Measurements from ENCODE around the gene PIK3R5. TPM values are rescaled to one million over a fixed set of nuclear protein-coding genes. Genes with fewer than 3 reads are reported as not detected.
"Not testable (repeated sequence)": the region's sequence is repeated elsewhere in the genome, so short reads cannot be mapped to it uniquely, and the experiment has no call there.

The PIK3R5 gene
- total RNA-seq, 2 experiments from 2014 or later: 15.9 to 18.1 TPM

GRCh38 chr17:9002606-9003354, 37.3 kb upstream of the PIK3R5 start:
- Mint-ChIP-seq H3K36me3 (ENCODE audit: low read depth) (no peaks in the 10 kb centered on the region), H3K27ac (no peak overlapping the region), H3K9me3 (no peaks in the 10 kb centered on the region), H3K27me3 (ENCODE audit: low read depth) (peaks cover 47% of the 10 kb centered on the region), H3K4me1 (ENCODE audit: low read depth) (peaks cover 6% of the 10 kb centered on the region), H3K4me3 (peak overlapping the region; percentile 52)
- intact Hi-C loops (cut with micrococcal nuclease): no loop called here
- DNase-seq: peak; percentile 37
- CTCF ChIA-PET: interaction anchor here (0.6 to 1.7 kb wide), 6 partner anchors 17 to 517 kb away, joined by 3 to 6 read pairs (median 4); no protein-coding TSS in a partner anchor

- no peaks in the 10 kb centered on the region for H3K36me3 Mint-ChIP-seq (ENCODE audit: low read depth)
- no peak overlapping the region for H3K27ac Mint-ChIP-seq
- H3K9me3 Mint-ChIP-seq: no peaks in the 10 kb centered on the region
- peak; percentile 14 for DNase-seq
- CTCF ChIA-PET: interaction anchor here (1.2 to 1.7 kb wide), 4 partner anchors 17 to 256 kb away, joined by 3 to 6 read pairs (median 4); no protein-coding TSS in a partner anchor
- peak overlapping the region; percentile 52 for H3K4me3 Mint-ChIP-seq
- H3K4me1 Mint-ChIP-seq (ENCODE audit: low read depth): peaks cover 6% of the 10 kb centered on the region
- intact Hi-C loops (cut with micrococcal nuclease): no loop called here
- peaks cover 46% of the 10 kb centered on the region for H3K27me3 Mint-ChIP-seq (ENCODE audit: low read depth)
Measured at GRCh38 chr17:9002227-9002605, 36.7 kb upstream of the PIK3R5 start.

- Mint-ChIP-seq H3K4me3 (no peak overlapping the region), H3K9me3 (no peaks in the 10 kb centered on the region), H3K27me3 (ENCODE audit: low read depth) (peaks cover 42% of the 10 kb centered on the region), H3K27ac (no peak overlapping the region), H3K36me3 (ENCODE audit: low read depth) (no peaks in the 10 kb centered on the region), H3K4me1 (ENCODE audit: low read depth) (peaks cover 6% of the 10 kb centered on the region)
- intact Hi-C loops (cut with micrococcal nuclease): no loop called here
- CTCF ChIA-PET: interaction anchor here (1.2 to 1.7 kb wide), 3 partner anchors 16 to 256 kb away, joined by 3 to 6 read pairs (median 5); no protein-coding TSS in a partner anchor
- DNase-seq: no peak
Measured at GRCh38 chr17:9001559-9001958, 36.1 kb upstream of the PIK3R5 start.

GRCh38 chr17:8997994-8998628, 32.6 kb upstream of the PIK3R5 start:
- Mint-ChIP-seq H3K4me1 (ENCODE audit: low read depth) (peaks cover 5% of the 10 kb centered on the region), H3K4me3 (no peak overlapping the region), H3K27me3 (ENCODE audit: low read depth) (peaks cover 16% of the 10 kb centered on the region), H3K9me3 (no peaks in the 10 kb centered on the region), H3K27ac (no peak overlapping the region), H3K36me3 (ENCODE audit: low read depth) (no peaks in the 10 kb centered on the region)
- intact Hi-C loops (cut with micrococcal nuclease): loop anchor here (1.0 to 10.0 kb wide), 6 partner anchors 103 to 583 kb away; no protein-coding TSS in a partner anchor
- CTCF ChIA-PET: interaction anchor here (0.5 to 2.3 kb wide), 41 partner anchors 10 to 557 kb away, joined by 3 to 20 read pairs (median 4); partner anchors contain the start of genes MFSD6L and NTN1
- DNase-seq: peak; percentile 85

- Mint-ChIP-seq H3K4me3 (no peak overlapping the region), H3K27me3 (ENCODE audit: low read depth) (peaks cover 4% of the 10 kb centered on the region), H3K36me3 (ENCODE audit: low read depth) (no peaks in the 10 kb centered on the region), H3K9me3 (no peaks in the 10 kb centered on the region), H3K4me1 (ENCODE audit: low read depth) (peaks cover 5% of the 10 kb centered on the region), H3K27ac (no peak overlapping the region)
- no peak for DNase-seq
- intact Hi-C loops (cut with micrococcal nuclease): loop anchor here (2.0 to 10.0 kb wide), 6 partner anchors 101 to 581 kb away; no protein-coding TSS in a partner anchor
- CTCF ChIA-PET: interaction anchor here (0.6 to 1.9 kb wide), 10 partner anchors 9 to 529 kb away, joined by 3 to 6 read pairs (median 3); no protein-coding TSS in a partner anchor
Measured at GRCh38 chr17:8995711-8996110, 30.2 kb upstream of the PIK3R5 start.

- DNase-seq: peak; percentile 77
- no peaks in the 10 kb centered on the region for H3K9me3 Mint-ChIP-seq
- peaks cover 5% of the 10 kb centered on the region for H3K4me1 Mint-ChIP-seq (ENCODE audit: low read depth)
- intact Hi-C loops (cut with micrococcal nuclease): loop anchor here (2.0 to 10.0 kb wide), 4 partner anchors 123 to 580 kb away; no protein-coding TSS in a partner anchor
- CTCF ChIA-PET: interaction anchor here (0.6 to 1.9 kb wide), 6 partner anchors 10 to 528 kb away, joined by 3 to 6 read pairs (median 4); no protein-coding TSS in a partner anchor
- H3K4me3 Mint-ChIP-seq: no peak overlapping the region
- H3K27me3 Mint-ChIP-seq (ENCODE audit: low read depth): no peaks in the 10 kb centered on the region
- H3K36me3 Mint-ChIP-seq (ENCODE audit: low read depth): no peaks in the 10 kb centered on the region
- no peak overlapping the region for H3K27ac Mint-ChIP-seq
Measured at GRCh38 chr17:8994319-8994718, 28.8 kb upstream of the PIK3R5 start.

- Mint-ChIP-seq H3K27me3 (ENCODE audit: low read depth) (no peaks in the 10 kb centered on the region), H3K9me3 (peaks cover 5% of the 10 kb centered on the region), H3K4me1 (ENCODE audit: low read depth) (peaks cover 5% of the 10 kb centered on the region), H3K27ac (no peak overlapping the region), H3K4me3 (no peak overlapping the region), H3K36me3 (ENCODE audit: low read depth) (no peaks in the 10 kb centered on the region)
- CTCF ChIA-PET: interaction anchor here (0.8 to 1.1 kb wide), 2 partner anchors 27 to 101 kb away, joined by 3 to 4 read pairs; no protein-coding TSS in a partner anchor
- DNase-seq: peak; percentile 86
- intact Hi-C loops (cut with micrococcal nuclease): loop anchor here (2.0 to 10.0 kb wide), 4 partner anchors 126 to 577 kb away; no protein-coding TSS in a partner anchor
Measured at GRCh38 chr17:8991514-8992285, 26.2 kb upstream of the PIK3R5 start.

- H3K4me3 Mint-ChIP-seq; DNase-seq; H3K36me3 Mint-ChIP-seq (ENCODE audit: low read depth); intact Hi-C loops (cut with micrococcal nuclease); H3K27ac Mint-ChIP-seq; H3K27me3 Mint-ChIP-seq (ENCODE audit: low read depth): not testable (repeated sequence)
- CTCF ChIA-PET: interaction anchor here (0.6 kb wide), 1 partner anchor 90 kb away, joined by 3 read pairs; no protein-coding TSS in a partner anchor
- peaks cover 18% of the 10 kb centered on the region for H3K4me1 Mint-ChIP-seq (ENCODE audit: low read depth)
- H3K9me3 Mint-ChIP-seq: peaks cover 12% of the 10 kb centered on the region
Measured at GRCh38 chr17:8988263-8988935, 22.9 kb upstream of the PIK3R5 start.

- Mint-ChIP-seq H3K27ac (no peak overlapping the region), H3K27me3 (ENCODE audit: low read depth) (no peaks in the 10 kb centered on the region)
Measured at GRCh38 chr17:8986295-8986694, 20.8 kb upstream of the PIK3R5 start.

GRCh38 chr17:8985054-8985701, 19.7 kb upstream of the PIK3R5 start:
- DNase-seq: peak; percentile 56
- H3K4me1 Mint-ChIP-seq (ENCODE audit: low read depth): peaks cover 13% of the 10 kb centered on the region
- H3K27me3 Mint-ChIP-seq (ENCODE audit: low read depth): no peaks in the 10 kb centered on the region
- no peaks in the 10 kb centered on the region for H3K36me3 Mint-ChIP-seq (ENCODE audit: low read depth)
- CTCF ChIA-PET: interaction anchor here (0.6 to 1.1 kb wide), 2 partner anchors 17 to 67 kb away, joined by 3 read pairs; no protein-coding TSS in a partner anchor
- intact Hi-C loops (cut with micrococcal nuclease): no loop called here
- no peak overlapping the region for H3K4me3 Mint-ChIP-seq
- H3K27ac Mint-ChIP-seq: no peak overlapping the region
- peaks cover 12% of the 10 kb centered on the region for H3K9me3 Mint-ChIP-seq

More at GRCh38 chr17:8986295-8986694, 20.8 kb upstream of the PIK3R5 start:
- DNase-seq: no peak
- Mint-ChIP-seq H3K4me1 (ENCODE audit: low read depth) (peaks cover 14% of the 10 kb centered on the region), H3K36me3 (ENCODE audit: low read depth) (no peaks in the 10 kb centered on the region), H3K4me3 (no peak overlapping the region), H3K9me3 (peaks cover 12% of the 10 kb centered on the region)
- CTCF ChIA-PET: no interaction called here
- intact Hi-C loops (cut with micrococcal nuclease): no loop called here

- intact Hi-C loops (cut with micrococcal nuclease); H3K27me3 Mint-ChIP-seq (ENCODE audit: low read depth): not testable (repeated sequence)
Measured at GRCh38 chr17:8984225-8984624, 18.7 kb upstream of the PIK3R5 start.

More at GRCh38 chr17:8984225-8984624, 18.7 kb upstream of the PIK3R5 start:
- H3K4me1 Mint-ChIP-seq (ENCODE audit: low read depth): peaks cover 13% of the 10 kb centered on the region
- H3K27ac Mint-ChIP-seq; CTCF ChIA-PET; DNase-seq; H3K4me3 Mint-ChIP-seq; H3K36me3 Mint-ChIP-seq (ENCODE audit: low read depth): not testable (repeated sequence)
- peaks cover 12% of the 10 kb centered on the region for H3K9me3 Mint-ChIP-seq
